ENCODE results near the gene PDCD4. TPM values are rescaled to one million over a fixed set of nuclear protein-coding genes. Genes with fewer than 3 reads are reported as not detected.

Gene PDCD4
- total and polyA plus RNA-seq, 2 of the 13 experiments (the other 11 are each of a cell fraction or from before 2014, with no cell fraction given), result 22.8 to 56.2 TPM

DNA sequence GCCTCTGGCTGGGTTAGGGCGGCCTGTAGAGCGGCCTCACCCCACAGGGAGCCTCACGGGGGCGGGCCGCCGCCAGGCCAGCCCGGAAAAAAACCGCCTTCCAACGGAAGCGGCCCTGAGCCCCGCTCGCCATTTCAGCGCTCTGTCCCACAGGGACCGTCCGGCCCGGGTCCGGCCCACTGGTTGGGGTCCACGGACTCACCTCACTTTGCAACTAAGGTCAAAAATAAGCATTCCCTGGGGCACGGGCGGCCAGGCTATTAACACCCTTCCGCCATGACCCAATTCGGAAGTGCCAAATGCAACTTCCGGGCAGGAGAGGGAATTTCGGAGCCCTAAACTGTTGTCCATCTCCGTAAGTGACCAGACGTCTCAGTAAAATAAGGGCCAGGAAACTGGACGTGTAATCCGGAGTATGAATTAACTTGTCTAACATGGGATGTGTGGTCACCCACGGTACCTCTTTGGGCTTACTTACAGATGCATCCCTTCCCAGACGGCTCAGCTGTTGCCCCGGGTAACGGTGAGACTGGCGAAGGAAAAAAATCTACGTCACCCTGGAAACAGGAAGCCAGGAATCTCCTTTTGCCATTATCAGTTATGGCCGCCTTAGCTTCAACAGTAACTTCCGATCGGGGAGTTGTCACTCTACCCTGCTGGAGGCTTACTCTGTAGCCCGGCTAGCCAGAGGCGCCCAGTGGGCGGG, 47.1 kb downstream of the PDCD4 start, which contains the start of gene BBIP1 (continued):
- TF ChIP-seq CHD2 (IDR thresholded peaks at IDR 0.05; ENCODE audit: low read depth, low read length), result no peak
- TF ChIP-seq, protein P1, sequence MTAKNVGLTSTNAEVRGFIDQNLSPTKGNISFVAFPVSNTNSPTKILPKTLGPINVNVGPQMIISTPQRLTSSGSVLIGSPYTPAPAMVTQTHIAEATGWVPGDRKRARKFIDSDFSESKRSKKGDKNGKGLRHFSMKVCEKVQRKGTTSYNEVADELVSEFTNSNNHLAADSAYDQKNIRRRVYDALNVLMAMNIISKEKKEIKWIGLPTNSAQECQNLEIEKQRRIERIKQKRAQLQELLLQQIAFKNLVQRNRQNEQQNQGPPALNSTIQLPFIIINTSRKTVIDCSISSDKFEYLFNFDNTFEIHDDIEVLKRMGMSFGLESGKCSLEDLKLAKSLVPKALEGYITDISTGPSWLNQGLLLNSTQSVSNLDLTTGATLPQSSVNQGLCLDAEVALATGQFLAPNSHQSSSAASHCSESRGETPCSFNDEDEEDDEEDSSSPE (CRISPR knock-in tag; IDR thresholded peaks at IDR 0.05), result peak; percentile 61; the same call in 1 of the 2 replicates
- no peak for TF ChIP-seq SAFB2 (CRISPR knock-in tag; IDR thresholded peaks at IDR 0.05; ENCODE audit: borderline replicate concordance, low read depth)
- no peak for TF ChIP-seq SMYD3 (CRISPR knock-in tag; IDR thresholded peaks at IDR 0.05)
- TF ChIP-seq, protein P2, sequence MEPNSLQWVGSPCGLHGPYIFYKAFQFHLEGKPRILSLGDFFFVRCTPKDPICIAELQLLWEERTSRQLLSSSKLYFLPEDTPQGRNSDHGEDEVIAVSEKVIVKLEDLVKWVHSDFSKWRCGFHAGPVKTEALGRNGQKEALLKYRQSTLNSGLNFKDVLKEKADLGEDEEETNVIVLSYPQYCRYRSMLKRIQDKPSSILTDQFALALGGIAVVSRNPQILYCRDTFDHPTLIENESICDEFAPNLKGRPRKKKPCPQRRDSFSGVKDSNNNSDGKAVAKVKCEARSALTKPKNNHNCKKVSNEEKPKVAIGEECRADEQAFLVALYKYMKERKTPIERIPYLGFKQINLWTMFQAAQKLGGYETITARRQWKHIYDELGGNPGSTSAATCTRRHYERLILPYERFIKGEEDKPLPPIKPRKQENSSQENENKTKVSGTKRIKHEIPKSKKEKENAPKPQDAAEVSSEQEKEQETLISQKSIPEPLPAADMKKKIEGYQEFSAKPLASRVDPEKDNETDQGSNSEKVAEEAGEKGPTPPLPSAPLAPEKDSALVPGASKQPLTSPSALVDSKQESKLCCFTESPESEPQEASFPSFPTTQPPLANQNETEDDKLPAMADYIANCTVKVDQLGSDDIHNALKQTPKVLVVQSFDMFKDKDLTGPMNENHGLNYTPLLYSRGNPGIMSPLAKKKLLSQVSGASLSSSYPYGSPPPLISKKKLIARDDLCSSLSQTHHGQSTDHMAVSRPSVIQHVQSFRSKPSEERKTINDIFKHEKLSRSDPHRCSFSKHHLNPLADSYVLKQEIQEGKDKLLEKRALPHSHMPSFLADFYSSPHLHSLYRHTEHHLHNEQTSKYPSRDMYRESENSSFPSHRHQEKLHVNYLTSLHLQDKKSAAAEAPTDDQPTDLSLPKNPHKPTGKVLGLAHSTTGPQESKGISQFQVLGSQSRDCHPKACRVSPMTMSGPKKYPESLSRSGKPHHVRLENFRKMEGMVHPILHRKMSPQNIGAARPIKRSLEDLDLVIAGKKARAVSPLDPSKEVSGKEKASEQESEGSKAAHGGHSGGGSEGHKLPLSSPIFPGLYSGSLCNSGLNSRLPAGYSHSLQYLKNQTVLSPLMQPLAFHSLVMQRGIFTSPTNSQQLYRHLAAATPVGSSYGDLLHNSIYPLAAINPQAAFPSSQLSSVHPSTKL (CRISPR knock-in tag; IDR thresholded peaks at IDR 0.05), result peak; percentile 50
- peak; percentile 69; the same call in 1 of the 2 replicates for TF ChIP-seq NFKB2 (CRISPR knock-in tag; IDR thresholded peaks at IDR 0.05; ENCODE audit: borderline replicate concordance)
- no peak for TF ChIP-seq ZNF557 (CRISPR knock-in tag; IDR thresholded peaks at IDR 0.05)
- no peak for TF ChIP-seq KAT2B (IDR thresholded peaks at IDR 0.05; ENCODE audit: borderline replicate concordance, low read depth, low read length)
- no peak for TF ChIP-seq PCBP2 (optimal IDR thresholded peaks at IDR 0.05; ENCODE audit: low read depth, low read length, poor library complexity, severe bottlenecking)
- TF ChIP-seq ZNF160 (CRISPR knock-in tag; IDR thresholded peaks at IDR 0.05), result peak; percentile 22; the same call in 1 of the 2 replicates
- TF ChIP-seq ISL2 (CRISPR knock-in tag; IDR thresholded peaks at IDR 0.05), result peak; percentile 71
- TF ChIP-seq, protein P3, sequence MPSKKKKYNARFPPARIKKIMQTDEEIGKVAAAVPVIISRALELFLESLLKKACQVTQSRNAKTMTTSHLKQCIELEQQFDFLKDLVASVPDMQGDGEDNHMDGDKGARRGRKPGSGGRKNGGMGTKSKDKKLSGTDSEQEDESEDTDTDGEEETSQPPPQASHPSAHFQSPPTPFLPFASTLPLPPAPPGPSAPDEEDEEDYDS (CRISPR knock-in tag; IDR thresholded peaks at IDR 0.05), result 0 out of 2 replicates have a peak, but pooled peaks have one; percentile 4
- peak; percentile 81 for TF ChIP-seq TBX2 (CRISPR knock-in tag; IDR thresholded peaks at IDR 0.05; ENCODE audit: borderline replicate concordance)
- TF ChIP-seq ZNF749 (CRISPR knock-in tag; IDR thresholded peaks at IDR 0.05; ENCODE audit: borderline replicate concordance), result no peak
- TF ChIP-seq, protein P4, sequence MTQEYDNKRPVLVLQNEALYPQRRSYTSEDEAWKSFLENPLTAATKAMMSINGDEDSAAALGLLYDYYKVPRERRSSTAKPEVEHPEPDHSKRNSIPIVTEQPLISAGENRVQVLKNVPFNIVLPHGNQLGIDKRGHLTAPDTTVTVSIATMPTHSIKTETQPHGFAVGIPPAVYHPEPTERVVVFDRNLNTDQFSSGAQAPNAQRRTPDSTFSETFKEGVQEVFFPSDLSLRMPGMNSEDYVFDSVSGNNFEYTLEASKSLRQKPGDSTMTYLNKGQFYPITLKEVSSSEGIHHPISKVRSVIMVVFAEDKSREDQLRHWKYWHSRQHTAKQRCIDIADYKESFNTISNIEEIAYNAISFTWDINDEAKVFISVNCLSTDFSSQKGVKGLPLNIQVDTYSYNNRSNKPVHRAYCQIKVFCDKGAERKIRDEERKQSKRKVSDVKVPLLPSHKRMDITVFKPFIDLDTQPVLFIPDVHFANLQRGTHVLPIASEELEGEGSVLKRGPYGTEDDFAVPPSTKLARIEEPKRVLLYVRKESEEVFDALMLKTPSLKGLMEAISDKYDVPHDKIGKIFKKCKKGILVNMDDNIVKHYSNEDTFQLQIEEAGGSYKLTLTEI (CRISPR knock-in tag; conservative IDR thresholded peaks at IDR 0.05), result no peak
- TF ChIP-seq ZNF790 (CRISPR knock-in tag; IDR thresholded peaks at IDR 0.05; ENCODE audit: borderline replicate concordance), result no peak
- TF ChIP-seq KDM5B (CRISPR knock-in tag; IDR thresholded peaks at IDR 0.05; ENCODE audit: borderline replicate concordance), result peak; percentile 69; the same call in 1 of the 2 replicates
- TF ChIP-seq, protein P5, sequence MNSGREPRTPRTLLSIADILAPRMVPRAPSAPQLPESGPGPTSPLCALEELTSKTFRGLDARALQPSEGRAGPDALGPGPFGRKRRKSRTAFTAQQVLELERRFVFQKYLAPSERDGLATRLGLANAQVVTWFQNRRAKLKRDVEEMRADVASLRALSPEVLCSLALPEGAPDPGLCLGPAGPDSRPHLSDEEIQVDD (CRISPR knock-in tag; IDR thresholded peaks at IDR 0.05; ENCODE audit: borderline replicate concordance), result no peak
- 0 out of 4 replicates have a peak, but pooled peaks of 1 of the 2 experiments have one; percentile 45 for TF ChIP-seq KLF16 (CRISPR knock-in tag; IDR thresholded peaks at IDR 0.05)
- no peak for TF ChIP-seq MAFK (conservative IDR thresholded peaks at IDR 0.05 in 1 of 2, IDR thresholded peaks at IDR 0.05 in 1 of 2; ENCODE audit: low read length in 2 of 2)
- TF ChIP-seq HNRNPUL1 (IDR thresholded peaks at IDR 0.05; ENCODE audit: low read depth, low read length), result no peak
- TF ChIP-seq RAD21 (CRISPR knock-in tag; IDR thresholded peaks at IDR 0.05), result peak; percentile 59
